ENCODE measurements around the gene PSG2.
"Not testable (repeated sequence)": the region's sequence is repeated elsewhere in the genome, so short reads cannot be mapped to it uniquely, and the experiment has no call there.

DNA sequence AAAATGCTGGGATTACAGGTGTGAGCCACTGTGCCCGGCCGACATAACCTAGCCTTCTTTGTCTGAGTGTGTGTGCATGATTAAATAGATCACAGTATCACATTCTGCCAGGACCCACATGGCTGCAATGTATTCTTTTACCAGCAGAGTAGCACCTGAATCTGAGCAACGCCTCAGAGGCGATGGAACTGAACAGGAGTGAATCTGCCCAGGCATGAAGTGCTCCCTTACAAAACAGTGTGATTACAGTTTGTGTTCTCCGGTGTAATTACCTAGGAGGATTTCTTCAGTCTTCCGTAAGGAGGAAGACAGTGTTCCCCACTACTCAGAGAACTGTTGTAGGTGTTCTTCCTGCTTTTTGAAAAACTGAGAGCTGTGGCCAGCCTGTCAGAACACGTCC is 46.7 kb upstream of the PSG2 start:
- TF ChIP-seq, protein P1, sequence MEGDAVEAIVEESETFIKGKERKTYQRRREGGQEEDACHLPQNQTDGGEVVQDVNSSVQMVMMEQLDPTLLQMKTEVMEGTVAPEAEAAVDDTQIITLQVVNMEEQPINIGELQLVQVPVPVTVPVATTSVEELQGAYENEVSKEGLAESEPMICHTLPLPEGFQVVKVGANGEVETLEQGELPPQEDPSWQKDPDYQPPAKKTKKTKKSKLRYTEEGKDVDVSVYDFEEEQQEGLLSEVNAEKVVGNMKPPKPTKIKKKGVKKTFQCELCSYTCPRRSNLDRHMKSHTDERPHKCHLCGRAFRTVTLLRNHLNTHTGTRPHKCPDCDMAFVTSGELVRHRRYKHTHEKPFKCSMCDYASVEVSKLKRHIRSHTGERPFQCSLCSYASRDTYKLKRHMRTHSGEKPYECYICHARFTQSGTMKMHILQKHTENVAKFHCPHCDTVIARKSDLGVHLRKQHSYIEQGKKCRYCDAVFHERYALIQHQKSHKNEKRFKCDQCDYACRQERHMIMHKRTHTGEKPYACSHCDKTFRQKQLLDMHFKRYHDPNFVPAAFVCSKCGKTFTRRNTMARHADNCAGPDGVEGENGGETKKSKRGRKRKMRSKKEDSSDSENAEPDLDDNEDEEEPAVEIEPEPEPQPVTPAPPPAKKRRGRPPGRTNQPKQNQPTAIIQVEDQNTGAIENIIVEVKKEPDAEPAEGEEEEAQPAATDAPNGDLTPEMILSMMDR (IDR thresholded peaks at IDR 0.05; ENCODE audit: low read depth, low read length, poor library complexity, severe bottlenecking), result not testable (repeated sequence)
- TF ChIP-seq EZH2phosphoT487 (IDR thresholded peaks at IDR 0.05; ENCODE audit: borderline replicate concordance, low read length), result not testable (repeated sequence)
